GM19395 (cell line): ENCODE results near the gene PLXNA4.

Source experiments
- ATAC-seq: cut with Tn5 transposase; IDR thresholded peaks from one replicate; pipeline ENCODE4 v1.9.1; 2021; ENCODE audit warnings: mild to moderate bottlenecking, moderate library complexity; ENCODE audit not compliant: unreplicated experiment

PLXNA4 gene

DNA sequence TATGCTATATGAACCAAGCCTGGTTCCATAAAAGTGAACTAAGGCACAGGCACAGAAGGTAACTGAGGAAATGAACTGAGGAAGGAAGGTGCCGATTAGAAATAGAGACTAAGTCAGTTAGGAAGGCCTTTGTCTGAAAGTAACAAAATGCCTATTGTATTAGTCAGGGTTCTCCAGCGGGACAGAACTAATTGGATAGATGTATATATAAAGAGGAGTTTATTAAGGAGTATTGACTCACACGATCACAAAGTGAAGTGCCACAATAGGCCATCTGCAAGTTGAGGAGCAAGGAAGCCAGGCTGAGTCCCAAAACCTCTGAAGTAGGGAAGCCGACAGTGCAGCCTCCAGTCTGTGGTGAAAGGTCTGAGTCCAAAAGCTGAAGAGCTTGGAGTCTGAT is 13.9 kb upstream of the PLXNA4 start:
- ATAC-seq = no peak

GRCh38 chr7:132588596-132588995 is 12.3 kb upstream of the PLXNA4 start:
- ATAC-seq = no peak

DNA sequence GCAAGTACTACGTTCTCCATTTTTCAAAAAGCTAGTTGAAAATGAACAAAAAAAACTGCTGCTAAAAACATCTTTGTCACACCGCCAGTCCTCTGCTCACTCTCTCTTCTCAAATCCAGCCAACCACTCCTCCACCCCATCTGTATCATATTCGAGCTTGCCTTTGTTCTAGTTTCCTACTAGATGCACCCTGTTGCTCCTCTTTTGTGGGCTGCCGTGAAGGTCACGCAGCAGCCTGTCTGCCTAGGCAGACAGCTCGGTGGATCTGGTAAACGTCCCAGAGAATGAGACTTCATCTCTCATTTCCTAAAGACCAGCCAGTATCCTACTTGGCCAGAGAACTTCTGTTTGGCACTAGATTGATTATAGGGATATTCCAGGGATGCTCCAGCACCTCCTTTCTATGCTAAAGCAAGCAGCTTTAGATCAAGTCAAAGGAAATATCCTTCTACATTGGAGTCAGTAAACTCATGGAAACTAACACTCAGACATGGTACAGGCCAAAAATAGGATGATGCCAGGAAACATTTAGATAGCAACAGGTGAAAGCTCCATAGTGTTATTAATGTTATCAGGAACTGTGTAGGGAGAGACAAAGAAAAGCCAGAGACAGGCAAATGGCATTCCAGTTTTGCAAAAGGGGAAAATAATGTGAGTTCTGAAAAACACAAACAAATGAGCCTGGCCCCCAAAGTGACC is 8.7 kb upstream of the PLXNA4 start:
- ATAC-seq = no peak

DNA sequence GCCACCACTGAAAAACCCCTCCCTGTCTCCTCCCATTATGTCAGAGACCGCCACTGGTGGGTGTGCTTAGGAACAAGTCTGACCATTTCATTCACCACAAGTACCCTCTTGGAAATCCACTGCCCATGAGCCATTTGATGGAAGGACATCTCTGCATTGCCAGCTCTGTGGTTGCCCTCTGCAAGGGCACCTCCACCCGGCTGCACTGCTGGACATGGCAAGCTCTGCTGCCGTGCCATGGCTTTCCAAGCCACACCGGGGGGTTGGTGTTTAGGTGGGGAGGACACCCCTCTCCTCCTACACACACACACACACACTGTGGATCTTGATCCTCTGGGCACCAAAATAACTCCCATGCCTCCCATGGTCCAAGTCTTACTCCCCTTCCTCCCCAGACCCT is 5.2 kb upstream of the PLXNA4 start:
- no peak for ATAC-seq

- ATAC-seq = peak; percentile 76
Measured at GRCh38 chr7:132580717-132581285, 4.5 kb upstream of the PLXNA4 start.

DNA sequence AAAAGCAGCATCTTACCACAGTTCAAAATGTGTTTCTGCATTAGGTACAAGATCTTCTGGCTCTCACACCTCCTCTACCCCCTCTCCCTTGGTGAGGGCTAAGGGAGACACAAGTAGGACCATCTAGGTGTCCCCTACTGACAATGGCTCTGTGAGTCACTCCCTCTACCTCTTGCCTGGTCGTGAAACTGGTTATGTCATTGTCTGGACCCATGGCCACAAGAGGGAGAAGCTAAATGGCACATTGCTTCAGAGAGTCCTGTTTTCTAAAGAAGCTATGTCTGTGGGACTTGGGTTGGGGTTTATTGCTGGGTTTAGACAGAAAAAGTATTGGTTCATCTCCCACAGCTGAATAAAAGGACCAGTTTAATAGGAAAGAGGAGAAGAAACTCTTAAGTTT is 4.0 kb upstream of the PLXNA4 start:
- ATAC-seq = no peak

GRCh38 chr7:132579260-132579899 is 3.1 kb upstream of the PLXNA4 start:
- no peak for ATAC-seq

- ATAC-seq = no peak
Measured at GRCh38 chr7:132578826-132579225, 2.6 kb upstream of the PLXNA4 start.

- no peak for ATAC-seq
Measured at GRCh38 chr7:132578050-132578370, 1.7 kb upstream of the PLXNA4 start.

DNA sequence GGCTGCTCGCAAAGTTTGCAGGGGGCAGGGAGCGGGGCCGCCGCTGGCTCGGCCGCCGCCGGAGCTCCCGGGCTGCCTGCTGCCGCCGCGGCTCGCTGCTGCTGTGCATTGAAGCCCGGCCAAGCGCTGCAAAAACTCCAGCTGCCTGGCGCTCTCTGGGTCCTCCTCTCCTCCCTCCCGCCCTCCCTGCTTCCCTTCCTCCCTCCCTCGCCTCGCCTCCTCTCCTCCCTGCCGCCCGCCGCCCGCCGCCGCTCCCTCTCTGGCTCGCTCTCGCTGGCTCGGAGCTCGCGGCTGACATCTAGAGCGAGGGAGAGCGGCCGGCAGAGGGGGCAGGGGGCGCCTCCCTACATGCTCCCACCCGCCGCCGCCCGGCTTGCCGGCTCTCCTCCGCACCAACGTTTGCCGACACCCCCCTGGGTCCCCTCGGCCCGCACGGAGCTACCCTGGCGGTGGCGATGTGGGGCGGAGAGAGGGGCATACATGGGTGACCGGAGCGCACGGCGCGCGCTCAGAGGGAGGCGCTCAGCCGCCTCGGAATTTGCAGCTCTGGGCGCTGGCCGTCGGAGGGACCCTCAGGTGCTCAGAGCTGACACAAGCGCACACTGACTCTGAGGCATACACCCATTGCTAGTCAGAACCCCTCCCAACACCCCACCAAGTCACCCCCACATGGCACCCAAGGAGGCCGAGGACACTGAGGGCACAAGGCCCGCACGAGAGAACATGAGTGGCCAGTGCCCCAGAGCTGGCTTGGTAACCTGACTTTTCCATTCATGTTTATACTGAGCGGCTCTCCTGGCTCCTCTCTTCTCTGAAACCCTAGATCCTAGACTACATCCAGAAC is 1.2 kb upstream of the PLXNA4 start:
- ATAC-seq = no peak

DNA sequence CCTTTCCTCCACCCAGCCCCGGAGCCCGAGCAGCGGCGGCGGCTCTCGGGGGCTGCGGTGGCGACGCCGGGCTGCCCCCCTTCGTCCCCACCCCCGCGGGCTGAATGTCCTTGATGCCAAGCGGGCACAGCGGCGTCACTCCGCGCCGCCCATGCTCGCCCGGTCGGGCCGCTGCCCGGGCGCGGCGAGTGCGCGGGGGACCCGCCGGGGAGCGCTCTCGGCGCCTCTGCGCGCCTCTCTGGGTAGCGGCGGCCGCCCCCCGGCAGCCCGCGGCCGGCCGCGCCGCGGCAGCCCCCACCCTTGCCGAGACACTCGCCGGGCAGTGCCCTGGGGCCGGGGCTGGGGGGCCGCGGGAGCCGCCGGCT is 433 bp upstream of the PLXNA4 start:
- no peak for ATAC-seq

- ATAC-seq = no peak
Measured at GRCh38 chr7:132575419-132575981, 770 bp downstream of the PLXNA4 start.

DNA sequence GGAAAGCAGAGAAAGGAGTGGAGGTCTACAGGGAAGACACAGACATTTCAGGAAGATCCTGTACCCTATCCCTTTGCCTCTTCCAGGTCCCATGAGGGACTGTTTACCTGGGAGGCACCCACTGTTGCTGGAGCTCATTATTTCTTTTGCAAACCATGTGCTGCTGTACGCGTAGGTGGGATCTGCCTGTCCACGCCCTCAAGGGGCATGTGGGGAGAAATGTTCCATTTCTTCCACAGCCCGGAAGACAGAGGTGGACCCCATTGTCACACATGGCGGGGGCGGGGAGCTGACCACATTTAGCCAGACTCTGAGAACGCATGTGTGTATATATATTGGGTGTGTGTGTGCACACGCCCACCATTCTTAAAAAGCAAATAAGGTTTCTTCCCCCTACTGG is 2.0 kb downstream of the PLXNA4 start:
- ATAC-seq = no peak

GRCh38 chr7:132573251-132573955 is 2.9 kb downstream of the PLXNA4 start:
- ATAC-seq = no peak

GRCh38 chr7:132572526-132572925 is 3.7 kb downstream of the PLXNA4 start:
- no peak for ATAC-seq

DNA sequence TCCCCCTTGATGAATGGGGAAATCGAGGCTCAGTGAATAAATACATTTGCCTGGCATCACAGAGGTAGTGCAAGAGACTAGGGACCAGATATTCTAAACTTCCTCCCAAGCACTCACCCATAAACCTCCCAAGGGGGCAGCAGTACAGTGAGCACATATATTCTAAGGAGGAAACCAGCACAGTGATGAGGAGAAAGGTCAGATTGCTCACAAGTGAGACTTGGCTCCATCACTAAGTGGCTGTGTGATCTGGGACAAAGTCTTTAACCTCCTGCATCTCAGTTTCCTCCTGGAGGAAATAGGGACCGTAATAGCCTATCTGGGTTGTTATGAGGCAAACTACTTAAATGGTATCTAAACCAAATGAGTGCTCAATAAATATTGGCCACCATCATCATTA is 4.3 kb downstream of the PLXNA4 start:
- ATAC-seq = no peak

DNA sequence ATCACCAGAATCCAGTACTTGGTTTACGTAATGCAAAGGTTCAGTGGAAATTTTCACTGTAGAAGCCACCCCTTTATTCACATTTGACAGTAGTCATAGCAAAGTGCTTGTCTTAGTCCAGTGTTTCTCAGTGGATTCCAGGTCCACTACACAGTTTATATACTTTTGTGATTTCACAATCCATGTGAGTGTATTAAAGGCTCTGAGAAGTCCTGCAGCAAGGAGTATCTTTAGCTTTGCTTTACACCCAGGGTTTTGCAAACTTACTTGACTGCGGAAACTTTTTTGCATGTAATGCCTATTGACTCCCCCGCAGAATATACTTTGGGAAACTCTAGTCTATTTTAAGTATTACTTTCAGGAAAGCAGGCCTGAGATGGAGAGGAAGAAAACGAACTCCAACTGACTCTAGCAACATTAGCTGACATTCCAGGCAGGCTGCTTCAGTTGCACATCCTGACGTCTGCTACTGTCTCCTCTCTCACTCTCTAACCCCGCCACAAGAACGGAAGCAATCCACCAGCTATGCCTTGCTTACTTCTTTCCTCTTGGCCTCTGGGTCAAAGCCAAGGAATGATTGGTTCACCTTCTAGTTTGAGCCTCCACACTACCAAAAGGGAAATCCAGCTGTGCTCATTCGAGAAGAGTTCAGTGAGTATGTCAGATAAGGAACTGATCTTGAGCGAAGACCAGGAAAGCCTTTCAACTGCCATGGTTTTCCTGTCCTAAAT is 6.2 kb downstream of the PLXNA4 start:
- no peak for ATAC-seq

DNA sequence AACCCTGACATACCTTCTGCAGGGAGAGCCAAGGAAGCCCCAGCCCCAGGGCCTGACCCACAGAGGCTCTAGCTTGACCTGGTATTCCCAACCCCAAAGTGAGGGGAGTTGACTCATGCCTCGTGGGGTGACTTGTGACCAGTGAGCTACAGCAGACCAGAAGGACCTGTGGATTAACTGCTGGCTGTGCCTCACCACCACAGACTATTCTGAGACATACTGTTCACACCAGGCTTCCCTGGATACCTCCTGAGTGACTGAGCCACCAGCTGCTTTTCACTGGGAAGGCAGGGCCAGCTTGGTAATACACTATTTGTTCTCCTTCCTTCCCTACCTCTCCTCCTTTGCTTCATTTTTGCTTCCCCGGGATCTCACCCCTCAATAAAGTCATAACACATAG is 7.3 kb downstream of the PLXNA4 start:
- ATAC-seq = no peak

DNA sequence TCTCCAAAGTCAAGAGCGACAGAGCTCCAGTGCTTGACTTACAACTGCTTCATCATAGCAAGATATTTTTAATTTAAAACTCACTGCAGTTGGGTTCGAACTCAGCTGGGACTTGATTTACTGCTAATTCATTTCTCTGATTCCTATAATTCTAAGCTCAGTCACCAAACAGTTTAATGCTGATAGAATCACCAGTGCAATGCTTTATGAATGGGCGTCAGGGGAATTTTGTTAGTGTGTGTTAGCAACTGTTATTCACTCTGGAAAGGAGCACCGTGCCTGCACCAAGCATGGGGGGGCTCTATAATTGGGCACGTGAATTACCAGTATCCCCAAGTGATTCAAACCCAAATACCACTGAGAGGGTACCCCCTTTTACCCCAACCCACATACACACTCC is 10.4 kb downstream of the PLXNA4 start:
- no peak for ATAC-seq

DNA sequence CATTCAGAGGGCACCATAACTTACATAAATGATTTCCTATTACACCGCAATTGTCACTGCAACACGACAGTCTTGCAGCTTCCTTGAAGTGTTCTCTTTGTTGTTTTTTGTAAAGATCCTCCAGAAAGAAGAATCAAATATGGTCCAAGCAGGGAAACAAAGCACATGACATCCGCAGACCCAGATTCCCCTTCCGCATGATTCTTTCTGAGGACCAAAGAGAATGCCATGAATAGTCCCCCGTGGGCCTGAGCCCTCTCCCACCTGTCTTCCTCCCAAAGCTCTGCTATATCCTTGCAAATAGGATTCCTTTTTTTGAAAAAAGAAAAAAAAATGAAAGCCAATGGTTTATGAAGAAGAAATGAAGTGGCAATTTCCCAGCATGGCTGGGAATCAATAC is 10.8 kb downstream of the PLXNA4 start:
- no peak for ATAC-seq
